Right lobe of liver (tissue), 4 donors: Measurements from ENCODE around the gene COL17A1.

Experiments used
- CTCF ChIP-seq, 4 donors: fragments of 200-600 bp in 3 of 4; fragments of 450-650 bp in 1 of 4; IDR thresholded peaks; one replicate each; pipeline versions ENCODE4 v1.5.1 to v1.8.0; 2016 to 2022; ENCODE audit warnings: antibody characterized with exemption in 4 of 4, mild to moderate bottlenecking in 2 of 4
- POLR2A ChIP-seq: fragments of 450-650 bp; IDR thresholded peaks from one replicate; pipeline ENCODE4 v1.6.1; 2017; ENCODE audit warnings: antibody characterized with exemption, mild to moderate bottlenecking
- donor health status: DM: no; HTN: no; CAD: no.
- donor health status: DM: no; HTN: no; CAD: no.
- donor health status: DM: no; HTN: yes; CAD: no.

GRCh38 chr10:104059364-104059763 is 26.3 kb downstream of the COL17A1 start:
- no peak for TF ChIP-seq POLR2A
- TF ChIP-seq CTCF (IDR thresholded peaks at IDR 0.05), result no peak
